Omental fat pad (tissue), 4 donors: ENCODE results near the gene SCN7A. TPM values are rescaled to one million over a fixed set of nuclear protein-coding genes. Genes with fewer than 3 reads are reported as not detected.

ENCODE experiments used
- ATAC-seq: fragments of 150-250 bp; one replicate; pipeline ENCODE4 v1.9.1; 2016; ENCODE audit warnings: mild to moderate bottlenecking, moderate library complexity; ENCODE audit not compliant: low FRiP score
- DNase-seq: peaks from one replicate; pipeline ENCODE4 v3.0.0-alpha.2; 2019; ENCODE audit warnings: low spot score
- total RNA-seq, 4 donors: library from RNA; depleted of rRNA; stranded (reverse); fragments of >200 nt; gene quantifications; one replicate each; pipeline ENCODE4 v1.1.0, GENCODE V29; 2016
- TF ChIP-seq, protein P1 (sequence below), 3 donors: fragments of 450-650 bp; IDR thresholded peaks; one replicate each; pipeline ENCODE4 v1.5.1; 2016 to 2017; ENCODE audit warnings: antibody characterized with exemption in 3 of 3, mild to moderate bottlenecking in 3 of 3, moderate library complexity in 2 of 3

Gene SCN7A
- total RNA-seq, 4 donors from 2014 or later = 1.3 to 19.9 (median 7.9) TPM

GRCh38 chr2:166436976-166437375 is 57.1 kb downstream of the SCN7A start:
- TF ChIP-seq, protein P1, sequence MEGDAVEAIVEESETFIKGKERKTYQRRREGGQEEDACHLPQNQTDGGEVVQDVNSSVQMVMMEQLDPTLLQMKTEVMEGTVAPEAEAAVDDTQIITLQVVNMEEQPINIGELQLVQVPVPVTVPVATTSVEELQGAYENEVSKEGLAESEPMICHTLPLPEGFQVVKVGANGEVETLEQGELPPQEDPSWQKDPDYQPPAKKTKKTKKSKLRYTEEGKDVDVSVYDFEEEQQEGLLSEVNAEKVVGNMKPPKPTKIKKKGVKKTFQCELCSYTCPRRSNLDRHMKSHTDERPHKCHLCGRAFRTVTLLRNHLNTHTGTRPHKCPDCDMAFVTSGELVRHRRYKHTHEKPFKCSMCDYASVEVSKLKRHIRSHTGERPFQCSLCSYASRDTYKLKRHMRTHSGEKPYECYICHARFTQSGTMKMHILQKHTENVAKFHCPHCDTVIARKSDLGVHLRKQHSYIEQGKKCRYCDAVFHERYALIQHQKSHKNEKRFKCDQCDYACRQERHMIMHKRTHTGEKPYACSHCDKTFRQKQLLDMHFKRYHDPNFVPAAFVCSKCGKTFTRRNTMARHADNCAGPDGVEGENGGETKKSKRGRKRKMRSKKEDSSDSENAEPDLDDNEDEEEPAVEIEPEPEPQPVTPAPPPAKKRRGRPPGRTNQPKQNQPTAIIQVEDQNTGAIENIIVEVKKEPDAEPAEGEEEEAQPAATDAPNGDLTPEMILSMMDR (IDR thresholded peaks at IDR 0.05) = no peak
- ATAC-seq = no peak
- no peak for DNase-seq

DNA sequence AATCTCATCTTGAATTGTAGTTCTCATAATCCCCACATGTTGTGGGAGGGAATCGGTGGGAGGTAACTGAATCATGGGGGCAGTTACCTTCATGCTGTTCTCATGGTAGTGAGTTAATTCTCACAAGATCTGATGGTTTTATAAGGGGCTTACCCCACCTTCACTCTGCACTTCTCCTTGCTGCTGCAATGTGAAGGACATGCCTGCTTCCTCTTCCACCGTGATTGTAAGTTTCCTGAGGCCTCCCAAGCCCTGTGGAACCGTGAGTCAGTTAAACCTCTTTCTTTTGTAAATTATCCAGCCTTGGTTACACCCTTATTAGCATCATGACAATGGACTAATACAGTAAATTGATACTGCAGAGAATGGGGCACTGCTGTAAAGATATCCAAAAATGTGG is 57.9 kb downstream of the SCN7A start:
- no peak for ATAC-seq
- TF ChIP-seq, protein P1 (IDR thresholded peaks at IDR 0.05) = no peak
- no peak for DNase-seq

DNA sequence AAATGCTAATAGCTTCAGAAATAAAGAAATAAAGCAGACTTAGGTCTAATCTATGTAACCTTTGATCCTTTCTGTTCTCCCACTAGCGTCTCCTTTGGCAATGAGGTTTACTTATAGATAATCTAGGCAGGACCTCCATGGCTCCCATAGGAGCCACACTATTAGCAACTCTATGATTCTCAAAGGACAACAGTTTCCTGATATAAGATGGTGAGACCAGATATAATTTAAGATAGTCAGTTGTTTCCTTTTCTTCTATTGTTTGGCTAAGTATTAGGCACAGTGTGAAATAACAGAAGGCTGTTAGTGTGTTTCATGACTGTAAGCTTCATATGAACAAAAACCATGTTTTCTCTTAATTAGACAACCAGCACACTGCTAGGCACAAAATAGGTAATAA is 59.6 kb downstream of the SCN7A start:
- ATAC-seq = no peak
- TF ChIP-seq, protein P1 (IDR thresholded peaks at IDR 0.05) = no peak
- DNase-seq = no peak

DNA sequence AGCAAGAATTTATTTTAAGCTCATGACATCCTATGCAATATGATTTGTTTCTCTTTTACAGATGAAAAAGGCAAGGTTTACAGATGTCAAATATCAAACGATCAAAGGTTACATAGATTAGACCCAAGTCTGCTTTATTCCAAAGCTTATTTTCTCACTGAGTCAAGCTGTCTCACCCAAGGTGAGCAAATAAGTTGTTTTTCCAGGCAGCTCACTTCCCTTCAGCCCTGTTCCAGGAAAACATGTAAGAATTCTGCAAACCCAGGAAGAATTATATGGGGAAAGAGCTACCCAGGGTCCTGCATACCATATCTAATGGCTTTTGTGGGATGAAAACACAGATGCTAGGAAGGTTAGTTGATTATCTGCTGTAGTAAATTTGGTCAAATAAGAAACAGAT is 60.6 kb downstream of the SCN7A start:
- DNase-seq (no peak), ATAC-seq (no peak)
- TF ChIP-seq, protein P1 (IDR thresholded peaks at IDR 0.05) = no peak

- ATAC-seq (no peak), DNase-seq (no peak)
- TF ChIP-seq, protein P1 (IDR thresholded peaks at IDR 0.05) = no peak
Measured at GRCh38 chr2:166432331-166432730, 61.7 kb downstream of the SCN7A start.

GRCh38 chr2:166424841-166425240 is 69.2 kb downstream of the SCN7A start:
- ATAC-seq (no peak), DNase-seq (no peak)
- TF ChIP-seq, protein P1 (IDR thresholded peaks at IDR 0.05) = no peak

DNA sequence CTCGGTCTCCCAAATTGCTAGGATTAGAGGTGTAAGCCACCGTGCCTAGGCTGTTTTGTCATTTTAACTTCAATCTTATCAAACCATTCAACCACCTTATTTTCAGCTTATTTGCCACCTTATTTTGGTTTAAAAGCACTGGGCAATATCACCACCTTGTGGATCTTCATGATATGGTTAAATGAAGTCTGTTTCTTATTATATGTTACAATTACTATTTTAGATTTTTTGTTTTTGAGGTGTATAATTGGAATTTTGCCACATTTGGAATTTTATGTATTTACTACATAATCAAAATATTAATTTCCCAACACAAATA is 74.5 kb downstream of the SCN7A start:
- ATAC-seq = no peak
- no peak for DNase-seq
- TF ChIP-seq, protein P1 (IDR thresholded peaks at IDR 0.05) = no peak
